ENCODE measurements around the gene CASP3. TPM values are rescaled to one million over a fixed set of nuclear protein-coding genes. Genes with fewer than 3 reads are reported as not detected.

Gene CASP3
- total RNA-seq, 3 donors from 2014 or later, result 29.7 to 48.6 (median 37.8) TPM

DNA sequence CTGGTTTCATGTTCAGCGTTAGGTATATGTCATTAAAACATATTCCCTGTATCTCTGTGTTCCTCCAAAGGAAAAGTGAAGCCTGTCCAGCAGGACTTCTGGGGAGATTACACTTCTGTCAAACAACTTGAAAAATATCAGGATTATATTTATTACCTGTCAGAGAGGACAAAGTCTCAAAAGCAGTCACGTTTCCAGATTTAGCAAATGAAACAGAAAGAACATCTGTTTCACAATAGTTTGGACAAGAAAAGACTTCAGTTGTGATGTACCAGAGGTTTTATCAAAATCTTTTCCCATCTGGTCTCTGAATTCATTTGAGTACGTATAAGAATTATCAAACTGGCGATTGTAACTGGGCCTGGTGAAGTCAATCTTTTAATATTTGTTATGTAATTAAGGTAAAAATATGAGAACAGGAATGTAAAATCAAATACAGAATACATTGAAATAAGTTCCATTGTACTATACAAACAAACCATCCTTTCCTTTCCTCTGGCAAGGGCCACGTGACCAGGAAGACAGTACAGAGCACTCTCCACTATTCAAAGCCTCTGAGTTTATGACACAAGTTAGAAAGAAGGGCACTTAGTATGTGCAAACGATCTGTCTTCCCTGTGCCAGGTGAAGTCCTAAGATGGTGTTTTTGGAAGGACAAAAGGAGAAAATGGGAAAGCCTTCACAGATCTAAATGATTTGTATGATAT is 3.2 kb downstream of the CASP3 start:
- H3K9me3 ChIP-seq, result no peaks in the 10 kb centered on the region
- no peak for TF ChIP-seq CTCF (IDR thresholded peaks at IDR 0.05)
- ATAC-seq (no peak), DNase-seq (peak in 1 of 3 donors; percentile 56)
- no peaks in the 10 kb centered on the region for H3K36me3 ChIP-seq (ENCODE audit: low read depth)
- intact Hi-C loops (cut with DNase I, micrococcal nuclease), result no loop called here
- no peak overlapping the region for H3K4me3 ChIP-seq
- peaks cover 33% of the 10 kb centered on the region for H3K4me1 ChIP-seq (ENCODE audit: low read depth)

DNA sequence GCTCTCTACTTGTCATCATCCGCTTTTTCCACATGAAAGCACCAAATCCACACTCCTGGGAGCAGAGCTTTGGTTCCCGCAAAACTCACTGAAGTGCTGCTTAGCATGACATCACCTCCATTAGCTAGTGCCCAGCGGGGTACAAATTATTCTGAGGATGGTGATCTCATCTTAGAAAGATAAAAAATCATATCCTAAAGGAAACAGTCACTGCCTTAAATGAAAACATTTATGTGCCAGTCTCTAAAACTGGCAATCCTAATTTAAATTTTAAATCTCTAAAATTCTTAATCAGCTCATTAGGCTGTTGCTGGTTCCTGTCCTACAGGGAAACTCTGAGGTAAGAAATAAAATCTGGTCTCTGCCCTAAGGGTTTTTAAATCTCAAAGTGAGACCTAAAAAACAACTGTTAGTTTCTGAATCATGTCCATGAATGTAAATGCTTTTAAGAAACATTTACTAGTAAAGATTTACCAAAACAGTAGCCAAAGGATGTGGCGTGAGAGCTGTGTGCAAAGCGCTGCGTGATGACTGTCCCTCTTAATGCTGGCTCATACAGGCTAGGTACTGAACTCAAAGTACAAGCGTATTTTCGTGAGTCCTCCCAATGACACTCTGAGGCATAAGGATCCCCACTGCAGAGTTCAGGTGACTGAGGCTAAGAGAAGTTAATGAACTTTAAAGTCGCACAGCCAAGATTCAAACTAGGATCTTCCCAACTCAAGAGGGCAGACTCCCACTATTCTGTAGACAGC is 4.5 kb downstream of the CASP3 start:
- ATAC-seq (no peak), DNase-seq (no peak)
- TF ChIP-seq CTCF (IDR thresholded peaks at IDR 0.05), result no peak
- Histone ChIP-seq H3K36me3 (ENCODE audit: low read depth) (no peaks in the 10 kb centered on the region), H3K9me3 (no peaks in the 10 kb centered on the region), H3K4me3 (no peak overlapping the region), H3K4me1 (ENCODE audit: low read depth) (peaks cover 28% of the 10 kb centered on the region)
- intact Hi-C loops (cut with DNase I, micrococcal nuclease), result no loop called here

DNA sequence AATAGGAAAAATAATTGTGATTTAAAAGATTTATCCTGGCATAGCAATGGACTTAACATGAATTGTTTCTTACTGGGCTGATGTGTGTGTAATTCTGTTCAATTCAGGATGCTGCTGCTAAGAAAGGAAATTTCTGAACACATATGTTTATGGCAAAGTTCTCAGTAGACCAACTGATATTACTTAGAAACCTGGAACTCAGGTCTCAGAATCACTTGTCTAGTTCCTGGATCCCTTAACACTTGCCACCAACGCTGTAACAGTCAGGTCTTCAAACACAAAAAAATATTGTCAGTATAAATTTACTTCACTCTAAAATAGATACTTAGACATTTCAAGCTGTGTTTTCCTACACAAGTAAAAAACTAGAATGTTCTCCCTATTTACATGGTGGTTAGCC is 5.5 kb downstream of the CASP3 start:
- DNase-seq (no peak), ATAC-seq (no peak)
- Histone ChIP-seq H3K36me3 (ENCODE audit: low read depth) (no peaks in the 10 kb centered on the region), H3K4me1 (ENCODE audit: low read depth) (peaks cover 28% of the 10 kb centered on the region), H3K4me3 (no peak overlapping the region), H3K9me3 (no peaks in the 10 kb centered on the region)
- intact Hi-C loops (cut with DNase I, micrococcal nuclease), result no loop called here
- TF ChIP-seq CTCF (IDR thresholded peaks at IDR 0.05), result no peak

- no peak for ATAC-seq
- intact Hi-C loops (cut with DNase I, micrococcal nuclease), result no loop called here
Observed at GRCh38 chr4:184641451-184641850, 7.8 kb downstream of the CASP3 start.

DNA sequence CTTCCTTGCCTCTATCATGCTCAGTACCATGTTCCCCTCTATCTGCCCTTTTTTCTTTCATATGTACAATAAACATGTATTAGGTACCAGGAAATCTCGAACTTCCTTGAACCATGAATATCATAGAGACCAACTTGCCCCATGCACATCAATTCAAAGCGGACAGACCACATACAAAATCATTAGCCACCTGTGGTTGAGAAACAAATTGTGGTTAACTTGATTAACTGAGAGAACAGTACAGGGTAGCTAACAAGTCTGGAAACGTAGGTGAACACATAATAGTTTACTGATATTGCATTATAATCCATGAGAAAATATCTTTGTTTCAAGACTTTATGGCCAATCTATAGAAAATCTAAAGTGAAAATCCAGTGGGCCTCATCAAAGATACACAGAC is 8.2 kb downstream of the CASP3 start:
- DNase-seq, result no peak
- ATAC-seq, result no peak
- Histone ChIP-seq H3K9me3 (no peaks in the 10 kb centered on the region), H3K4me1 (ENCODE audit: low read depth) (peaks cover 6% of the 10 kb centered on the region), H3K36me3 (ENCODE audit: low read depth) (peaks cover 5% of the 10 kb centered on the region), H3K4me3 (no peak overlapping the region)
- intact Hi-C loops (cut with DNase I, micrococcal nuclease), result no loop called here
- TF ChIP-seq CTCF (IDR thresholded peaks at IDR 0.05), result no peak

More at GRCh38 chr4:184641451-184641850, 7.8 kb downstream of the CASP3 start:
- Histone ChIP-seq H3K4me3 (no peak overlapping the region), H3K9me3 (no peaks in the 10 kb centered on the region), H3K4me1 (ENCODE audit: low read depth) (peaks cover 10% of the 10 kb centered on the region), H3K36me3 (ENCODE audit: low read depth) (peaks cover 5% of the 10 kb centered on the region)
- TF ChIP-seq CTCF (IDR thresholded peaks at IDR 0.05), result no peak
- no peak for DNase-seq

Measured in mucosa of descending colon (tissue), 3 donors.